HG02759 (cell line): ENCODE results near the gene PDGFRB.
A peak's percentile ranks its signal among the peaks of the same experiment; 100 is the strongest.
"Not testable (repeated sequence)": the region's sequence is repeated elsewhere in the genome, so short reads cannot be mapped to it uniquely, and the experiment has no call there.

Experiments used
- ATAC-seq: cut with Tn5 transposase; IDR thresholded peaks from one replicate; pipeline ENCODE4 v1.9.1; 2021; ENCODE audit warnings: mild to moderate bottlenecking, moderate library complexity; ENCODE audit not compliant: unreplicated experiment

Gene PDGFRB

DNA sequence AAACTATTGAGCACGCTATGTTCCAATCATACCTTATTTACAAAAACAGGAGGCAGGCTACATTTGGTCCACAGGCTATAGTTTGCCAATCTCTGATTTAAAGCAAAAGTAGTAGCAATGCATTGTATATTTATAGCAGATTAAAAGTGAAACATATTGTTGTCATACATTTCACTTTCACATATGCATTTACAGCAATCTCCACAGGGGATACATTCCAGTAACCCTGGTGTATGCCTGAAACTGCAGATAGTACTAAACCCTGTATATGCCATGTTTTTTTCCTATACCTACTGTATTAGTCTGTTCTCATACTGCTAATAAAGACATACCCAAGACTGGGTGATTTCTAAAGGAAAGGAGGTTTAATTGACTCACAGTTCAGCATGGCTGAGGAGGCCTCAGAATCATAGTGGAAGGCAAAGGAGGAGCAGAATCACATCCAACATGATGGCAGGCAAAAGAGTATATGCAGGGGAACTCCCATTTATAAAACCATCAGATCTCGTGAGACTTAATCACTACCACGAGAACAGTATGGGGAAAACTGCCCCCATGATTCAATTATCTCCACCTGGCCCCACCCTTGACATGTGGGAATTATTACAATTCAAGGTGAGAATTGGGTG, 63.4 kb downstream of the PDGFRB start:
- ATAC-seq = no peak

- no peak for ATAC-seq
These were observed 69.5 kb downstream of the PDGFRB start, which contains the start of gene CSF1R for GRCh38 chr5:150085950-150086715. Gene CSF1R (minus strand): TSS chr5:150086554. CDS start chr5:150086427, 127 bp downstream.

DNA sequence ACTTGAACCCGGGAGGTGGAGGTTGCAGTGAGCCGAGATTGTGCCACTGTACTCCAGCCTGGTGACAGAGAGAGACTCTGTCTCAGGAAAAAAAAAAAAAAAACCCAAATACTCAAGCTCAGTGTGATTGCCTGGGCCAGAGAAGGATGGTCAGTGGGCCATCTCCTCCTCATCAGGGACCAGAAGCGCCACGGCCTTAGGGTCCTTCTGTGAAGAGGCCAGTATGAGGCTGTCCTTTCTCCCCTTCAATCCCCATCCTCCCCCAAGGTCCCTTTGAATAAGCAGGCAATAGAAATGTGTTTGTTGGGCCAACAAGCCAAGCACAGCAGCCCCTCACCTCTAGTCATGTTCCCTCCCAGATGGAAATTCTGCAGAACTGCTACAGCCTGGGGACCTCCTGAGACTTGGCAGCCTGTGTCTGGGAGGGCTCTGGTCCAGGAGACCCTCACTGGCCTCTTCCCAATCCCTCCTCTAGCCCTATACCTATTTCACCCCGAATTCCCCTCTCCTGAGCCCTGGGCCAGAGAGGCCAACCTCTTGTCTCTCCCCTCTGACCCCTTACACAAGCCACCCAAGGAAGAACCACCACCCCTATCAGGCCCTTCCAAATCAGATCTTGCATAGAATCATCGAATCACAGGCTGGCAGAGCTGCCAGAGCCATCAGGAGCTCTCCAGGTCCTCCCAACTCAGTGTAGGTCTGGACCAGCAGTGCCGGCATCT, 70.3 kb downstream of the PDGFRB start:
- ATAC-seq = no peak

DNA sequence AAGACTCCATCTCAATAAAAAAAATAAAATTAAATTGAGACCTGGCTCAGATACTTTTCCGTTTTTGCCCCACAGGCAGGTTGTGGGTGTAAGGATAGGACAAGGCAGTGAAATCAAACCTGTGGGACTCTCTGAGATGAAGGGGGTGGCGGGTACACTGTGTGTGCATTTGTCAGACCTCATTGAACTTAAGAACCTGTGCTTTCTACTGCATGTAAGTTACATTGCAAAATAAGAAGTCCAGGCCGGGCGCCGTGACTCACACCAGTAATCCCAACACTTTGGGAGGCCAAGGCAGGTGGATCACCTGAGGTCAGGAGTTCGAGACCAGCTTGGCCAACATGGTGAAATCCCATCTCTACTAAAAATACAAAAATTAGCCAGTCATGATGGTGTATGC, 70.9 kb downstream of the PDGFRB start:
- ATAC-seq = not testable (repeated sequence)

- ATAC-seq = no peak
These were observed 72.8 kb downstream of the PDGFRB start for GRCh38 chr5:150082889-150083288.

DNA sequence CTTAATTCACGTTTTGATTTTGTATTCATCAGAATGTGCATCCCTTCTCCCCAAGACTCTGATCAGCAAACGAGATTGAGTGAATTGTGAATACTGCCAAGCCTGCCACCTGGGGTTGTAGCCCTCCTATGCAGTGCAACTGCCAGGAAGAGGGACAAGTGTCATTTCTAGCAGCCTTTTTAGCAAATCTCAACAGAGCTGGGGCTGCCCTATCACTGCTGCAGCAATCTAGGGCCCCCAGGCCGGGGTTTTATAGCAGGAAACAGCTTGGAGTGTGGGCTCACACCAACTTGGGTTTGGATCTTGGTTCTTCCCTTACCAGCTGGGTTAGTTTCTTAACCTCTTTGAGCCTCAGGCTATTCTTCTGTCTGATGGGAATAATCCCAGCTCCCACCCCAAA, 73.3 kb downstream of the PDGFRB start:
- peak; percentile 16 for ATAC-seq

- ATAC-seq = peak; percentile 90
These were observed 73.9 kb downstream of the PDGFRB start for GRCh38 chr5:150081541-150082283.

DNA sequence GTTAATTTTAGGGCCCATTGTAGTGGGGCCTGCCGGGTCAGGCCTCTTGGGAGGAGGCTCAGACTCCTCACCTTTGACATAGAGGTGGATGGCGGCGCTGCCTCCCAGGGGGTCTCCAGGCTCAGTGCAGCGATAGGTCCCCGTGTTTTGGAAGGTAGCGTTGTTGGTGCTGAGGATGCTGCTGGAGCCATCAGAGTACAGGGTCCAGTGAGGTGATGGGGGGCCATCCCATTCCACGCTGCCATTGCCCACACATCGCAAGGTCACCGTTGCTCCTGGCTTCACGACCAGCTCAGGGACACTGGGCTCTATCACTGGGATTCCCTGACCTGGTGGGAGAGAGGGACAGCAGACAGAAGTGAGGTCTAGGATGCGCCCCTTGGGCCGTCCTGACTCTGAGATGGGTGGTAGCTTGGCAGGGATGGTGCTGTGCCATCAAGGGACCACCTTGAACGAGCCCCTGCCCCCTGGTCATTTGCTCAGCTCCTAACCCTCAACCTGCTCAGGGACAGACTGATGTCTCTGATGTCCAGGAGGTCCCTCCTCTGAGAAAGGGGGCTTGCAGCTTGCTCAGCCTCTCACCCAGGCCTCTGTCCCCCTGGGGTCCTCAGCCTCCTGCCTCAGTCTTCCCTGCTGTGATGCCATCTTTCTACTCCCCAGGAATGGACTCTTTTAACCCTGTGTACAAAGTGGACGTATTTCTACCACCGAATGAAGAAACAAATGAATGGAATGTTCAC, 74.8 kb downstream of the PDGFRB start:
- no peak for ATAC-seq

GRCh38 chr5:150079909-150080461, 75.7 kb downstream of the PDGFRB start:
- ATAC-seq = no peak

DNA sequence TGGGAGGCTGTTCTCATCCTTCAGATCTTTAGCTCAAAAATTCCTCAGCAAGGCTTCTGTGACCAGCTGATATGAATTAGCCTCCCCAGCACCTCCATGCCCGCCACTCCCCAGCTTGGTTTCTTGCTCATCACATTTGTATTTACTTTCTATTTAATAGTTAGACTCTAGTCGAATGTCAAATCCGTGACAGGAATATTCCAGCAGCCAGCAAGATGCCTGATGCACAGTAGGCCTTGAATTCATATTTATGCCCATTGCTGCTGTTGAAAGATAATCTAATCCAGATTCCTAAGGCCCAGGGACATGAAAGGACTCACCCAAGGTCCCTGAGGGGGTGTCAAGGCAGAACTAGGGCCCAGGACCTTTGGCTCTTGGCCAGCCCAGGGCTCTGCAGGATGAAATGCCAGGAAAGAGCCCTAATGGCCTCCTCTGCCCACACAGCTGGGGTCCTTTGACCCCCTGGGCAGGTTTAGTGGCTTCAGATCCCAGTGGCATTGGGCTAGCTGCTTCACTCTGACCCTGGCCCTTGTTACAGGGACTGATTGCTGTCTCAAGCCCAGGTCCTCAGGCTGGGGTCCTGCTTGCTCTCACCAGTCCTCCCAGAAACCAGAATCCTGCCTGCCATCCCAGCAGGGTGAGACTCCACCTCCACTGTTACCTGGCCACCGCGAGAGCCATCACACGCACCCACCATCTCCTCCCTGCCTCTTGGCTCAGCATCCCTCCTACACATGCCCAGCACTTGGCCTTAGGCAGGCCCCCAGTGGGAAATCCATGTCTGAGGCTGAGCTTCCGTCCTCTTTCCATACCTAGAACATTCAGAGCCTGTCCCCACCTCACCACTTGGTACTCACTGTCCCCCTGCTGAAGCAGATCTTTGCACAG, 76.6 kb downstream of the PDGFRB start:
- ATAC-seq = no peak

GRCh38 chr5:150077996-150078801, 77.4 kb downstream of the PDGFRB start:
- ATAC-seq = no peak

DNA sequence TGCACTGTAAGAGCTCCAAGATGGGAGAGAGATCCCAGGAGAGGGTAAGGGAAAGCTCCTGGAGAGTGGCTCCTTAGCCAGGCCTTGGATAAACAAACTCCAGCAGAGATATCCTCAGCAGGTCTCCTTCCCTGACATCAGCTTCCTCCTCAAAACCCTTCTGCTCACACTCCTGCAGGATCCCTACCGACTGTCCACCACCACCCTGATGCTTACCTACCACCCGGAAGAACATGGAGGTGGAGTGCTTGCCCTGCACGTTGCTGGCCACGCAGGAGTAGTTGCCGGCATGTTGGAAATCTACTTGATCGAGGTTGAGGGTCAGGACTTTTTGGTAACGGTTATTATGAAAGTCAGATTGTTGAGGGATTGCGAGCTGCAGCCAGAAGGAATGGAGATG, 78.6 kb downstream of the PDGFRB start:
- ATAC-seq = no peak

DNA sequence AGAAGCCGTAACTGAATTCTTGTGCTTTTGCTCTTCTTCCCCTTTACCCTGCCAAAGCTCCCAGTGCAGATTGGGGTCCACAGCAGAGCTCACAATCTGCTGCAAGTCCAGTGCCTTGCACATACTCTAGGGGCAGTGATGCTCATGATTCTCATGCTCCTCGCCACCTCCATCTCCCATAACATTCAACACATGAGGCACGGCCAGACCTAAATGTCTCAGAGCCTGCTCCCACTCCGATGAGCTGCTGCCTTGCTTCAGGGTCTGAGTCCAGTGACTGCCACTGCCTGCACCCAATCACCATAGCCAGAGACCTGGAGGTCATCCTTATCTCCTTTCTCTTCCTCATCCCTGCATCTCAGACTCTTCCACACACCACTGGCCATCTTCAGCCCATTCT, 79.8 kb downstream of the PDGFRB start:
- no peak for ATAC-seq

GRCh38 chr5:150075233-150075632, 80.4 kb downstream of the PDGFRB start:
- no peak for ATAC-seq

DNA sequence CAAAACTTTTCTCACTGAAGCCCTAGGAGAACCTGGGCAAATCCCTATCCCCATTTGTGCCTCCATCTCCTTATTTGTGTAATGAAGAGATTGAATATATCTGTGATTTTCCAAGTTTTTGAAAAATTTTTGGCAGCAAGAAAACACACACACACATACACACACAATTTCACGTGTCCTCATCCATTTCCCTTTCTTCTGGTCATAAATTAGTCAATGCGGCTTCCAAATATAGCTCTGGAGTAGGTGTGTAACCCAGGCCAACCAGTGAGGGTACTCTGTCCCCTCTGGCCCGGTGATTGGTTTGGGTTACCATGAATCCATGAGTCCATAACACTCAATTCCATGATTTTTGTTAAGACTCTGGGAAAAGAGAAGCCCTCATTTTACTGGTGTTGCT, 82.0 kb downstream of the PDGFRB start:
- no peak for ATAC-seq

- no peak for ATAC-seq
These were observed 82.5 kb downstream of the PDGFRB start for GRCh38 chr5:150073086-150073625.

- ATAC-seq = no peak
These were observed 84.8 kb downstream of the PDGFRB start for GRCh38 chr5:150070821-150071220.
